Heart left ventricle (tissue), 13 donors: ENCODE measurements around the gene P2RX6.

Experiments used
- CTCF ChIP-seq, 12 donors: fragments of 200-600 bp; sonication (generic) in 4 of 12; IDR thresholded peaks; one replicate each; pipeline versions ENCODE4 v1.5.0 to v1.8.0; 2018 to 2022; ENCODE audit warnings: antibody characterized with exemption in 12 of 12, mild to moderate bottlenecking in 5 of 12
- POLR2A ChIP-seq, 2 donors: fragments of 450-650 bp; IDR thresholded peaks; one replicate each; pipeline ENCODE4 v1.6.1; 2017; ENCODE audit warnings: antibody characterized with exemption in 2 of 2, mild to moderate bottlenecking in 2 of 2, moderate library complexity in 2 of 2
- donor health status: ischemic (EF 13 %, LVEDD 7.1; RV severe dilation, severe dysfunction).
- donor health status: DM: no; HTN: yes; CAD: no.
- donor health status: DM: no; HTN: no; CAD: no.
- donor health status: ischemic (EF 25% LVEDD 6.9; RV normal size, moderate dysfunction).
- donor health status: ischemic (EF 25% LVEDD 5.7; RV mildly dilated, moderate dysfunction).
- donor health status: ischemic (EF 35%, LVEDD 5.7; RV mildly dilated, moderate dysfunction).
- donor health status: nonischemic (EF 11% LVEDD 7.7; RV severe dilation, severe dysfunction).
- donor health status: DM: yes; HTN: yes; CAD: no.
- donor health status: PGD.
- donor health status: ischemic (EF 29% LVEDD 5.4; RV normal size, mild dysfunction).
- donor health status: nonischemic (EF 23%, LVEDD 6.1; RV moderate dilation, normal function).

- no peak for TF ChIP-seq CTCF (IDR thresholded peaks at IDR 0.05)
- no peak for TF ChIP-seq POLR2A (IDR thresholded peaks at IDR 0.05)
Measured at GRCh38 chr22:20986365-20986764, 28.6 kb upstream of the P2RX6 start.
